HG03045 (cell line): ENCODE data around the gene YBX1.
A peak's percentile ranks its signal among the peaks of the same experiment; 100 is the strongest.
"Not testable (repeated sequence)": the region's sequence is repeated elsewhere in the genome, so short reads cannot be mapped to it uniquely, and the experiment has no call there.

Experiments
- ATAC-seq: cut with Tn5 transposase; IDR thresholded peaks from one replicate; pipeline ENCODE4 v1.9.1; 2021; ENCODE audit warnings: mild to moderate bottlenecking, moderate library complexity; ENCODE audit not compliant: unreplicated experiment

The YBX1 gene

GRCh38 chr1:42681741-42682483, at the start of gene YBX1:
Gene YBX1 (plus strand): TSS chr1:42682418. CDS start chr1:42682566, 148 bp downstream.
- ATAC-seq: peak; percentile 90

GRCh38 chr1:42639116-42639515, 43.1 kb upstream of the YBX1 start:
- ATAC-seq: no peak

- ATAC-seq: no peak
These were observed 36.2 kb upstream of the YBX1 start for GRCh38 chr1:42646056-42646455.

GRCh38 chr1:42657201-42657600, 25.0 kb upstream of the YBX1 start:
- ATAC-seq: no peak

GRCh38 chr1:42657981-42658876, 24.0 kb upstream of the YBX1 start, which contains the start of gene PPIH:
Gene PPIH (plus strand): TSS chr1:42658423. CDS start chr1:42658447, 24 bp downstream.
- ATAC-seq: peak; percentile 96

GRCh38 chr1:42658877-42659337, 23.3 kb upstream of the YBX1 start:
- ATAC-seq: no peak

GRCh38 chr1:42660907-42661500, 21.2 kb upstream of the YBX1 start:
- no peak for ATAC-seq

- no peak for ATAC-seq
These were observed 12.3 kb upstream of the YBX1 start for GRCh38 chr1:42669936-42670335.

GRCh38 chr1:42670425-42670824, 11.8 kb upstream of the YBX1 start:
- no peak for ATAC-seq

- ATAC-seq: no peak
These were observed 8.0 kb upstream of the YBX1 start for GRCh38 chr1:42674214-42674613.

- no peak for ATAC-seq
These were observed 7.5 kb upstream of the YBX1 start for GRCh38 chr1:42674682-42675081.

- ATAC-seq: no peak
These were observed 6.8 kb upstream of the YBX1 start for GRCh38 chr1:42675467-42675866.

- ATAC-seq: no peak
These were observed 5.6 kb upstream of the YBX1 start for GRCh38 chr1:42676534-42677087.

GRCh38 chr1:42679364-42679983, 2.7 kb upstream of the YBX1 start:
- no peak for ATAC-seq

GRCh38 chr1:42680055-42680454, 2.2 kb upstream of the YBX1 start:
- no peak for ATAC-seq

- ATAC-seq: no peak
These were observed 1.1 kb upstream of the YBX1 start for GRCh38 chr1:42680921-42681683.

GRCh38 chr1:42682484-42682738, 193 bp downstream of the YBX1 start:
- ATAC-seq: not testable (repeated sequence)

GRCh38 chr1:42682739-42683531, 717 bp downstream of the YBX1 start:
- peak; percentile 46 for ATAC-seq

- ATAC-seq: no peak
These were observed 1.9 kb downstream of the YBX1 start for GRCh38 chr1:42684139-42684538.
